H1 (cell line): ENCODE measurements around the gene FGF5. TPM values are rescaled to one million over a fixed set of nuclear protein-coding genes. Genes with fewer than 3 reads are reported as not detected.

Experiments used
- CTCF ChIA-PET: fragments of 300-600 bp; sonication (Branson Sonifier 250); formaldehyde crosslinking; loops from one replicate; lab custom pipeline; 2021; ENCODE audit not compliant: partially characterized antibody; lab: Charles Lee
- POLR2A ChIA-PET: fragments of 300-600 bp; sonication (Branson Sonifier 250); formaldehyde crosslinking; loops from one replicate; lab custom pipeline; 2021; ENCODE audit warnings: inconsistent platforms; ENCODE audit not compliant: partially characterized antibody; lab: Charles Lee
- DNase-seq, 2 experiments: peaks; one replicate each; pipeline versions ENCODE4 v3.0.0 to v3.0.0-alpha.2; 2010 to 2022; ENCODE audit warnings: low spot score in 2 of 2, low read depth in 1 of 2, mixed read lengths in 1 of 2
- FAIRE-seq: peaks from 2 replicates; lab custom pipeline; 2011; peaks lifted over from hg19 to GRCh38; lab: Jason Lieb, UNC
- H2AFZ ChIP-seq: 2 replicates; pipeline ENCODE4 v1.8.1; 2012; ENCODE audit warnings: low read length, inconsistent platforms
- H2AK5ac ChIP-seq: 2 replicates; pipeline ENCODE4 v1.6.1; 2013; ENCODE audit warnings: low read depth, low read length
- H2BK120ac ChIP-seq: replicated peaks from 2 replicates; pipeline ENCODE3; 2013; ENCODE audit warnings: low read depth, low read length, inconsistent platforms
- H2BK12ac ChIP-seq: 2 replicates; pipeline ENCODE4 v1.6.1; 2013; ENCODE audit warnings: low read depth, low read length
- H2BK15ac ChIP-seq: 2 replicates; pipeline ENCODE4 v1.6.1; 2013; ENCODE audit warnings: low read length
- H2BK20ac ChIP-seq: 2 replicates; pipeline ENCODE4 v1.6.1; 2013; ENCODE audit warnings: low read length
- H2BK5ac ChIP-seq: 2 replicates; pipeline ENCODE4 v1.6.1; 2013; ENCODE audit warnings: low read depth, low read length
- H3K14ac ChIP-seq: 2 replicates; pipeline ENCODE4 v1.6.1; 2013; ENCODE audit warnings: inconsistent platforms; ENCODE audit not compliant: insufficient read length
- H3K18ac ChIP-seq: 2 replicates; pipeline ENCODE4 v1.6.1; 2013; ENCODE audit warnings: low read length; ENCODE audit errors: extremely low read depth
- H3K23ac ChIP-seq: 2 replicates; pipeline ENCODE4 v1.6.1; 2013; ENCODE audit warnings: inconsistent platforms; ENCODE audit not compliant: insufficient read length
- H3K23me2 ChIP-seq: 2 replicates; pipeline ENCODE4 v1.6.1; 2013; ENCODE audit warnings: low read depth, low read length
- H3K27ac ChIP-seq: 2 replicates; pipeline ENCODE4 v1.6.1; 2011; ENCODE audit warnings: low read depth, low read length, inconsistent platforms
- H3K27me3 ChIP-seq, 4 experiments: replicated peaks in 1 of 4; 1 replicate in 1 of 4; 2 replicates in 3 of 4; pipeline versions ENCODE4 v1.6.1 to v1.8.1; 2011 to 2013; ENCODE audit warnings: low read length in 3 of 4, mild to moderate bottlenecking in 3 of 4, inconsistent platforms in 2 of 4, mixed read lengths in 2 of 4, moderate library complexity in 1 of 4; ENCODE audit not compliant: control insufficient read depth in 3 of 4, insufficient read depth in 3 of 4; ENCODE audit errors: extremely low read depth in 1 of 4
- H3K36me3 ChIP-seq, 4 experiments: 2 replicates each; pipeline versions ENCODE4 v1.6.1 to v1.8.1; 2011 to 2013; ENCODE audit warnings: mild to moderate bottlenecking in 4 of 4, low read length in 3 of 4, moderate library complexity in 2 of 4, control low read depth in 1 of 4, inconsistent platforms in 1 of 4; ENCODE audit not compliant: insufficient read depth in 4 of 4, control insufficient read depth in 2 of 4
- H3K4ac ChIP-seq: replicated peaks from 2 replicates; pipeline ENCODE3; 2013; ENCODE audit warnings: low read length, low read depth, mixed read lengths, inconsistent platforms; ENCODE audit not compliant: insufficient read length
- H3K4me1 ChIP-seq, 4 experiments: replicated peaks in 1 of 4; 1 replicate in 1 of 4; 2 replicates in 3 of 4; pipeline versions ENCODE4 v1.6.1 to v1.8.1; 2011 to 2013; ENCODE audit warnings: low read length in 3 of 4, inconsistent platforms in 2 of 4, mixed read lengths in 1 of 4; ENCODE audit not compliant: insufficient read depth in 4 of 4, control insufficient read depth in 3 of 4
- H3K4me2 ChIP-seq, 2 experiments: 2 replicates each; pipeline versions ENCODE4 v1.6.1 to v1.8.1; 2011 to 2013; ENCODE audit warnings: low read depth in 2 of 2, low read length in 2 of 2, control low read depth in 1 of 2, inconsistent platforms in 1 of 2, mild to moderate bottlenecking in 1 of 2; ENCODE audit not compliant: insufficient read depth in 1 of 2
- H3K4me3 ChIP-seq, 4 experiments: fragments of 200-600, 300-600 bp in 1 of 4; sonication (generic), shearing (Covaris generic), sonication (Bioruptor Twin) in 1 of 4; 2 replicates each; pipeline versions ENCODE4 v1.5.1 to v1.8.1; 2011 to 2016; ENCODE audit warnings: low read length in 4 of 4, low read depth in 3 of 4, control low read depth in 2 of 4, inconsistent platforms in 2 of 4, mild to moderate bottlenecking in 2 of 4, mixed read lengths in 1 of 4, moderate library complexity in 1 of 4; ENCODE audit not compliant: insufficient read depth in 2 of 4; ENCODE audit errors: extremely low read depth in 1 of 4
- H3K56ac ChIP-seq: replicated peaks from 2 replicates; pipeline ENCODE3; 2013; ENCODE audit warnings: low read depth, mild to moderate bottlenecking, mixed read lengths, low read length, inconsistent platforms; ENCODE audit not compliant: insufficient read length
- H3K79me1 ChIP-seq: 2 replicates; pipeline ENCODE4 v1.6.1; 2013; ENCODE audit warnings: low read depth, low read length, control low read depth
- H3K79me2 ChIP-seq, 2 experiments: 2 replicates each; pipeline versions ENCODE4 v1.6.1 to v1.8.1; 2012 to 2013; ENCODE audit warnings: low read length in 2 of 2, mild to moderate bottlenecking in 2 of 2, inconsistent platforms in 1 of 2; ENCODE audit not compliant: insufficient read depth in 2 of 2, control insufficient read depth in 1 of 2
- H3K9ac ChIP-seq, 4 experiments: replicated peaks in 1 of 4; 1 replicate in 1 of 4; 2 replicates in 3 of 4; pipeline versions ENCODE4 v1.6.1 to v1.8.1; 2011 to 2013; ENCODE audit warnings: low read depth in 3 of 4, low read length in 3 of 4, control low read depth in 2 of 4, mild to moderate bottlenecking in 2 of 4, moderate library complexity in 2 of 4, inconsistent platforms in 1 of 4; ENCODE audit errors: extremely low read depth in 1 of 4
- H3K9me3 ChIP-seq, 2 experiments: 2 replicates each; pipeline versions ENCODE4 v1.6.1 to v1.8.1; 2012 to 2013; ENCODE audit warnings: mild to moderate bottlenecking in 2 of 2, moderate library complexity in 2 of 2, control low read depth in 1 of 2, inconsistent platforms in 1 of 2, low read depth in 1 of 2, low read length in 1 of 2, mixed read lengths in 1 of 2; ENCODE audit not compliant: insufficient read depth in 2 of 2
- H4K20me1 ChIP-seq, 2 experiments: replicated peaks in 1 of 2; 2 replicates each; pipeline versions ENCODE3 to v1.8.1; 2011 to 2013; ENCODE audit warnings: inconsistent platforms in 2 of 2, low read length in 2 of 2, mild to moderate bottlenecking in 1 of 2; ENCODE audit not compliant: insufficient read depth in 2 of 2, control insufficient read depth in 1 of 2
- H4K5ac ChIP-seq: 2 replicates; pipeline ENCODE4 v1.6.1; 2013; ENCODE audit warnings: low read length, low read depth, mixed read lengths, inconsistent platforms; ENCODE audit not compliant: insufficient read length
- H4K8ac ChIP-seq: 2 replicates; pipeline ENCODE4 v1.8.0; 2013; ENCODE audit warnings: mild to moderate bottlenecking, moderate library complexity, low read length, inconsistent platforms; ENCODE audit not compliant: insufficient read depth; ENCODE audit errors: extremely low read depth
- H4K91ac ChIP-seq: replicated peaks from 2 replicates; pipeline ENCODE3; 2013; ENCODE audit warnings: low read length, mixed read lengths, inconsistent platforms; ENCODE audit not compliant: insufficient read length
- CBX8 ChIP-seq: fragments of 300-800, 300-1000 bp; sonication (generic); IDR thresholded peaks from 2 replicates; pipeline ENCODE4 v1.7.1; 2016; ENCODE audit warnings: low read depth, low read length, borderline replicate concordance
- FOSL1 ChIP-seq: IDR thresholded peaks from 2 replicates; pipeline ENCODE4 v1.6.1; 2011; ENCODE audit warnings: mild to moderate bottlenecking, low read depth, low read length, moderate library complexity; ENCODE audit not compliant: insufficient read depth
- JUND ChIP-seq: IDR thresholded peaks from 2 replicates; pipeline ENCODE4 v1.6.1; 2011; ENCODE audit warnings: mild to moderate bottlenecking, improper control_type of control experiment, low read length
- RXRA ChIP-seq: IDR thresholded peaks from 2 replicates; pipeline ENCODE4 v1.6.1; 2011; ENCODE audit warnings: low read depth, mild to moderate bottlenecking, low read length, moderate library complexity; ENCODE audit not compliant: insufficient read depth
- SP2 ChIP-seq: IDR thresholded peaks from 2 replicates; pipeline ENCODE4 v1.6.1; 2012; ENCODE audit warnings: mild to moderate bottlenecking, low read length, inconsistent platforms
- SUZ12 ChIP-seq: fragments of 200-600 bp; sonication (generic); IDR thresholded peaks from 2 replicates; pipeline ENCODE4 v1.6.1; 2012; ENCODE audit warnings: mild to moderate bottlenecking, inconsistent platforms, low read length, moderate library complexity, mixed read lengths
- TAF1 ChIP-seq: IDR thresholded peaks from 2 replicates; pipeline ENCODE4 v1.6.1; 2011; ENCODE audit warnings: mild to moderate bottlenecking, low read depth, low read length
- WGBS, 2 experiments: shearing (Covaris generic) in 1 of 2; methylation state at CpG; one replicate each; pipeline versions ENCODE4 v1.1.6 to v1.1.7; 2013 to 2015; ENCODE audit warnings: low lambda C conversion rate in 2 of 2, mixed read lengths in 2 of 2, inconsistent platforms in 1 of 2, low coverage in 1 of 2, missing lambda C conversion rate in 1 of 2; ENCODE audit not compliant: insufficient replicate concordance in 2 of 2, insufficient coverage in 1 of 2, insufficient read length in 1 of 2; ENCODE audit errors: extremely low coverage in 1 of 2, missing lambda C conversion rate in 1 of 2; 5-methylcytosine and 5-hydroxymethylcytosine counted together
- polyA plus RNA-seq, 7 experiments: library from polyadenylated mRNA; depleted of rRNA in 3 of 7; stranded (reverse) in 5 of 7; unstranded in 2 of 7; fragments of >200 nt in 5 of 7; fragments of 200-250 nt in 2 of 7; gene quantifications; 1 replicate in 5 of 7; 2 replicates in 1 of 7; 4 replicates in 1 of 7; pipeline versions ENCODE4 v1.2.1 to v1.2.3, GENCODE V29; 2011 to 2013; ENCODE audit warnings: missing spikeins in 2 of 7, mixed read lengths in 2 of 7
- total RNA-seq: library from RNA; stranded (reverse); fragmentation: NEBNext Ultra II Directional; extraction: Animal tissue kit (Norgen Biotek cat#: 25700); gene quantifications from 2 replicates; pipeline ENCODE4 v1.2.1, GENCODE V29; 2021
- TF ChIP-seq, protein P1 (sequence below): IDR thresholded peaks from 2 replicates; pipeline ENCODE4 v1.6.1; 2011; ENCODE audit warnings: low read length, improper control_type of control experiment

Gene FGF5
- total and polyA plus RNA-seq, 2 of the 8 experiments (the other 6 are each of a cell fraction or from before 2014, with no cell fraction given), result not detected

DNA sequence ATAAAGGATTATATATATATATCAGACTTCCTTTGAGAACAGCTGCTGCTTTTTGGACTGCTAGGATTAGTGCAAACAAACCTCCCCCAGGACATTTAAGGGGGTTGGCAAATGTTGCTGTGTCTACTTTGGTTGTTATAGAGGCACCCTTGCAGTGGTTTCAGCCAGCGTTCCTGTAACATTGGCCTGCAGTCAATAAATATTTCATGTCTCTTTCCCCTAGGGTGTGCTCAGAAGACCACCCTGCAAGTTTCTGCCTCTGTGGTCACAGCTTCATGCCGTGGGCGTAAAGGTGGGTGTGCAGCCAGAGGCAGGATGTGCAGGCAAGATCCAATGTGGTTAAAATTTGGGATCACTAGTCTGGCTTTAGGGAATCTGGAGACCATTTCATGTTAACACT, 28.9 kb downstream of the FGF5 start:
- no peak overlapping the region for H3K18ac ChIP-seq
- no peaks in the 10 kb centered on the region for H3K36me3 ChIP-seq
- no peaks in the 10 kb centered on the region for H4K20me1 ChIP-seq
- no peak overlapping the region for H3K4me3 ChIP-seq
- H3K4ac ChIP-seq, result no peak overlapping the region
- no peaks in the 10 kb centered on the region for H3K27me3 ChIP-seq
- FAIRE-seq (no peak), DNase-seq (no peak)
- no peak overlapping the region for H2AFZ ChIP-seq
- 84% methylated on average over 3 of the region's 3 CpGs; no CpG with 5 or more reads in 1 of the 2 experiments for WGBS, 2 experiments
- no peak overlapping the region for H2BK120ac ChIP-seq
- no peak overlapping the region for H3K4me2 ChIP-seq
- H2BK20ac ChIP-seq, result no peak overlapping the region
- no peak overlapping the region for H3K9ac ChIP-seq
- H3K14ac ChIP-seq, result no peak overlapping the region
- no peaks in the 10 kb centered on the region for H3K4me1 ChIP-seq
- no peak overlapping the region for H2BK15ac ChIP-seq
- no peak overlapping the region for H2BK12ac ChIP-seq
- no peak overlapping the region for H2AK5ac ChIP-seq
- no peak overlapping the region for H2BK5ac ChIP-seq
- ChIA-PET CTCF (no interaction called here), POLR2A (no interaction called here)
- H4K8ac ChIP-seq, result no peak overlapping the region
- H3K9me3 ChIP-seq, result no peaks in the 10 kb centered on the region
- no peak overlapping the region for H4K91ac ChIP-seq
- no peak overlapping the region for H4K5ac ChIP-seq
- H3K79me1 ChIP-seq, result no peaks in the 10 kb centered on the region
- no peak overlapping the region for H3K23ac ChIP-seq
- TF ChIP-seq RXRA, result no peak
- no peak for TF ChIP-seq CBX8
- TF ChIP-seq JUND, result no peak
- TF ChIP-seq, protein P1, sequence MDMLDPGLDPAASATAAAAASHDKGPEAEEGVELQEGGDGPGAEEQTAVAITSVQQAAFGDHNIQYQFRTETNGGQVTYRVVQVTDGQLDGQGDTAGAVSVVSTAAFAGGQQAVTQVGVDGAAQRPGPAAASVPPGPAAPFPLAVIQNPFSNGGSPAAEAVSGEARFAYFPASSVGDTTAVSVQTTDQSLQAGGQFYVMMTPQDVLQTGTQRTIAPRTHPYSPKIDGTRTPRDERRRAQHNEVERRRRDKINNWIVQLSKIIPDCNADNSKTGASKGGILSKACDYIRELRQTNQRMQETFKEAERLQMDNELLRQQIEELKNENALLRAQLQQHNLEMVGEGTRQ, result no peak
- TF ChIP-seq SP2, result no peak
- TF ChIP-seq SUZ12, result no peak
- TF ChIP-seq FOSL1, result no peak
- no peak for TF ChIP-seq TAF1
- H3K79me2 ChIP-seq, result no peaks in the 10 kb centered on the region
- no peaks in the 10 kb centered on the region for H3K23me2 ChIP-seq
- no peak overlapping the region for H3K56ac ChIP-seq
- H3K27ac ChIP-seq, result no peak overlapping the region
